Measurements from ENCODE around the gene NUDT21.

NUDT21 gene

DNA sequence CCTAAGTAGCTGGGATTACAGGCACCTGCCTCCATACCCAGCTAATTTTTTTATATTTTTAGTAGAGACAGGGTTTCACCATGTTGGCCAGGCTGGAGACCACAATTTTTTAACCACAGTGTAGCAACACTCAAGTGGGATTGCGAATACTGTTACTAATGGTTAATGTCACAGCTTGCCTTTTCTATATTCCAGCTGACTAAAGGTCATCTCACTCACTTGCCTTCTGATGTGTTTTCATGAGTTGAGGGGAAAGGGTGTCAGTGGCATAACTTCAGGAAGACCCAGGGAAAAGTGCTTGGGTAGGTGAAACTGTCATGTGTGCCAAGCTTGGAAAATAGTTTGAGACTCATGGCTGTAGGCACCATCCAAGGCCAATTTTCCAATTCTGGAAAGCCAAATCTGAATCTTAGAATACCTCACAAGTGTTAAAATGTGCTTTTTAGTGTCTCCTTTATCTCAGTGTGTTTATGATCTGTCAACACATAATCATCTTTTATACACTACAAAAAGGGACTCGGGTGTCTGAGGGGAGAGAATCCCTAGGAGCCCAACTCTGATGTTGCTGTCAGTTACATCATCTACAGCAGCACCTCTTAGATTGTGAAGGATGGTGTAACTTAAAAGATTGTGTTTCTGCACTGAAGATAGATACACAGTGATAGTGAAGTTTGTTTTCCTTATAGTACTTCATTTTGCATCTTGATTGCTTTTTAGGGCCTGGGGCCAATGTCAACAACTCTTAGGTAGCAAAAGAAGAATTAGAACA is 27.3 kb upstream of the NUDT21 start:
- H3K36me3 ChIP-seq (ENCODE audit: control insufficient read depth in 1 of 2, insufficient read depth in 2 of 2, low read length in 2 of 2): peaks cover 44 to 79% of the 10 kb centered on the region in 2 donors
- no peaks in the 10 kb centered on the region for H3K4me1 ChIP-seq (ENCODE audit: control insufficient read depth in 1 of 2, insufficient read depth in 2 of 2, low read length in 2 of 2)
- no peak overlapping the region for H3K27ac ChIP-seq (ENCODE audit: low read length)
- H3K27me3 ChIP-seq (ENCODE audit: low read depth, low read length): no peaks in the 10 kb centered on the region
- no peaks in the 10 kb centered on the region for H3K9me3 ChIP-seq (ENCODE audit: control insufficient read depth in 1 of 2, low read length in 2 of 2)
- no peak overlapping the region for H3K4me3 ChIP-seq (ENCODE audit: low read depth in 1 of 2, low read length in 2 of 2)

DNA sequence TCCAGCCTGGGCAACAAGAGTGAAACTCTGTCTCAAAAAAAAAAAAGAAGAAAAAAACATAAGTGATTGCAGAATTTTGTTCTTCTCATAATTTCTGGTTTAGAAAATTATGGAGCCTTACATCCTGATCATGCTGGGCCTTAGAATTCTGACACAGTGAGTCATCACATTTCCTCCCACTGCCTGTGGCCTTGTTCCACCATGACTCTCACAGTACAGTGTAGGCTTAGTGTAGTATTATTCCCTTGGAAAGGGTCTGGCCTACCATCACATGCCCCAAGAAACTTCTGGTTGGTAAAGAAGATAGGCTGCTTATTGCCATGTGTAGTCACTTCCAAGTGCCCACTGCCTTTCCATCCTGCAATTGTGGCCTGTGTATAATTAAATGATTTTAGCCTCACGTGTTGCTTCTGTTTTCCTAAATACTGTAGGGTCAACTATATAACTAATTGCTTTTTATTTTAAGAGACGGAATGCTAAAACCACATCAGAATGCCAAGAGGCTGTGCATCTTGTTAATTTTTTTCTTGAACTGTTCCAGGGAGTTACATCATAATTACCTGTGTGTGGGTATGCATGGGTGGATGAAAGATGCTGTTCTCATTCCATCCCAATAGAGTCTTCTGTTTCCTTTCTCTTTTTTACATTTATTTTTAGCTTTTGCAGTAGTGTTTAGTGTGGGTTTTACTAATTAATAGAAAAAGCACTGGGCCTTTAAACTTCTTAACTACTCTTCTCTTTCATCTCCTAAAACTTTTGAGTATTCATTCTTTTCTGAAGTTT is 26.2 kb upstream of the NUDT21 start:
- Histone ChIP-seq H3K4me3 (ENCODE audit: low read depth in 1 of 2, low read length in 2 of 2) (no peak overlapping the region), H3K9me3 (ENCODE audit: control insufficient read depth in 1 of 2, low read length in 2 of 2) (no peaks in the 10 kb centered on the region), H3K27me3 (ENCODE audit: low read depth, low read length) (no peaks in the 10 kb centered on the region), H3K4me1 (ENCODE audit: control insufficient read depth in 1 of 2, insufficient read depth in 2 of 2, low read length in 2 of 2) (no peaks in the 10 kb centered on the region), H3K36me3 (ENCODE audit: control insufficient read depth in 1 of 2, insufficient read depth in 2 of 2, low read length in 2 of 2) (peaks cover 40 to 80% of the 10 kb centered on the region in 2 donors), H3K27ac (ENCODE audit: low read length) (no peak overlapping the region)

DNA sequence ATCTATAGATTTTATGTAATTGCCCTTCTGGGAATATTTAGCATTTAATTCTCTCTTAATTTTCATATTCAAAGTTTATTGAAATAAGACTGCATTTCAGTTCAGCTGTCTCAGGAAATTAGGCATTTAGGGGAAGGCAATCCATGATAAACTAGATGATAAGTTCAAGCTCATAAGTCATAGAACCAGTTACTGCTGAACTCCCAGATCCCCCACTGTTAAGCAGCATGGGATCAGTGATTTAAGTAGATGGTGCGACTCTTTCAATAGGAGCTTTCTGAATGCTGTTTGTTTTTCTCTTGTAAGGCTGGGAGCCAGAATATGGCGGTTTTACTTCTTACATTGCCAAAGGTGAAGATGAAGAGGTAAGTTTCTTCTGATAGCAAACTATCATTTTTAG is 24.1 kb upstream of the NUDT21 start:
- H3K27me3 ChIP-seq (ENCODE audit: low read depth, low read length): no peaks in the 10 kb centered on the region
- no peaks in the 10 kb centered on the region for H3K9me3 ChIP-seq (ENCODE audit: control insufficient read depth in 1 of 2, low read length in 2 of 2)
- no peaks in the 10 kb centered on the region for H3K4me1 ChIP-seq (ENCODE audit: control insufficient read depth in 1 of 2, insufficient read depth in 2 of 2, low read length in 2 of 2)
- no peak overlapping the region for H3K27ac ChIP-seq (ENCODE audit: low read length)
- peaks cover 47 to 87% of the 10 kb centered on the region in 2 donors for H3K36me3 ChIP-seq (ENCODE audit: control insufficient read depth in 1 of 2, insufficient read depth in 2 of 2, low read length in 2 of 2)
- H3K4me3 ChIP-seq (ENCODE audit: low read depth in 1 of 2, low read length in 2 of 2): no peak overlapping the region

DNA sequence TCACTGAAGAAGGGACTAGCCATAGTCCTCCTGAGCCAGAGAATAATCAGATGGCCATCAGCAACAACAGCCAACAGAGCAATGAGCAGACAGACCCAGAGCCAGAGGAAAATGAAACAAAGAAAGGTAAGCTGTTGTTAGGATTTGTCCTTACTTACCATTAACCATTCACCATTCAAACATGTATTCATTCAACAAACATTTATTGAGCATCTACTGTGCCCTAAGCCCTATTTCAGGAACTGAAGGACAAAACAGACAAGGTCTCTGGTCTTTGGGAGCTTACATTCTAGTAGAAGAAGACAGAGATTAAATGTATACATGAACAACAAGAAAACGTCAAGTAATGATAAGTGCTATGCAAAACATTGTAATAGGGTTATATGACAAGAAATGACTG is 19.5 kb upstream of the NUDT21 start:
- no peak overlapping the region for H3K27ac ChIP-seq (ENCODE audit: low read length)
- peaks cover 70 to 94% of the 10 kb centered on the region in 2 donors for H3K36me3 ChIP-seq (ENCODE audit: control insufficient read depth in 1 of 2, insufficient read depth in 2 of 2, low read length in 2 of 2)

DNA sequence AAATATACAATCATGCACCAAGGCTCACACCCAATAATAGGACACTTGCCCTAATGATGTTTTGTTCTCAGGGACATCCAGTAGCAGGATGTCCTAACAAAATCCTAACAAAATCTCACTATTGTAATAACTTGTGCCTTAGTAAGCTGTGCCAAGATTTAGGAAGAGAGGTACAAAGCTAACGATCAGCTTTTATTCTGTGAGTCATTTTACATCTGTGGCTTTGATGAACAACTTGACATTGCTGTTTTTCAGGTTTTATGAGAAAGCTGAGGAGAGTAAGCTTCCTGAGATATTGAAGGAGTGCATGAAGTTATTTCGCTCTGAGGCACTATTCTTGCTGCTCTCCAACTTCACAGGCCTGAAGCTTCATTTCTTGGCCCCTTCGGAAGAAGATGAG is 19.1 kb upstream of the NUDT21 start:
- no peaks in the 10 kb centered on the region for H3K4me1 ChIP-seq (ENCODE audit: control insufficient read depth in 1 of 2, insufficient read depth in 2 of 2, low read length in 2 of 2)
- H3K9me3 ChIP-seq (ENCODE audit: control insufficient read depth in 1 of 2, low read length in 2 of 2): no peaks in the 10 kb centered on the region
- no peaks in the 10 kb centered on the region for H3K27me3 ChIP-seq (ENCODE audit: low read depth, low read length)
- H3K4me3 ChIP-seq (ENCODE audit: low read depth in 1 of 2, low read length in 2 of 2): no peak overlapping the region
- no peak overlapping the region for H3K27ac ChIP-seq (ENCODE audit: low read length)
- peaks cover 70 to 93% of the 10 kb centered on the region in 2 donors for H3K36me3 ChIP-seq (ENCODE audit: control insufficient read depth in 1 of 2, insufficient read depth in 2 of 2, low read length in 2 of 2)

More for the DNA sequence above, 19.5 kb upstream of the NUDT21 start:
- H3K27me3 ChIP-seq (ENCODE audit: low read depth, low read length): no peaks in the 10 kb centered on the region
- no peaks in the 10 kb centered on the region for H3K4me1 ChIP-seq (ENCODE audit: control insufficient read depth in 1 of 2, insufficient read depth in 2 of 2, low read length in 2 of 2)
- H3K9me3 ChIP-seq (ENCODE audit: control insufficient read depth in 1 of 2, low read length in 2 of 2): no peaks in the 10 kb centered on the region
- H3K4me3 ChIP-seq (ENCODE audit: low read depth in 1 of 2, low read length in 2 of 2): no peak overlapping the region

DNA sequence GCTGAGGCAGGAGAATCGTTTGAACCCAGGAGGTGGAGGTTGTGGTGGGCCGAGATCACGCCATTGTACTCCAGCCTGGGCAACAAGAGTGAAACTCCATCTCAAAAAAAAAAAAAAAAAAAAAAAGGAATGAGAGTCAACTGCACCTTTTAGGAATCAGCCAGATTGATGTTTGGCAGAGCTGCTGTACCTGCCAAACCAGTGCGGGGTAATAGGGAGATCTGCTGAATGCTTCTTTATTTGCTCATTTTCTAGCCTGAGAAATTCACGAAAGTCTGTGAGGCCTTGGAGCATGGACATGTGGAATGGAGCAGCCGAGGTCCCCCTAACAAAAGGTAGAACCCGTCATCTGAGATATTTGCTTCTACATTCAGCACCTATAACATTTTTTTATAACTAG is 18.6 kb upstream of the NUDT21 start:
- Histone ChIP-seq H3K4me3 (ENCODE audit: low read depth in 1 of 2, low read length in 2 of 2) (no peak overlapping the region), H3K27ac (ENCODE audit: low read length) (no peak overlapping the region), H3K4me1 (ENCODE audit: control insufficient read depth in 1 of 2, insufficient read depth in 2 of 2, low read length in 2 of 2) (no peaks in the 10 kb centered on the region), H3K27me3 (ENCODE audit: low read depth, low read length) (no peaks in the 10 kb centered on the region), H3K36me3 (ENCODE audit: control insufficient read depth in 1 of 2, insufficient read depth in 2 of 2, low read length in 2 of 2) (peaks cover 65 to 90% of the 10 kb centered on the region in 2 donors), H3K9me3 (ENCODE audit: control insufficient read depth in 1 of 2, low read length in 2 of 2) (no peaks in the 10 kb centered on the region)

DNA sequence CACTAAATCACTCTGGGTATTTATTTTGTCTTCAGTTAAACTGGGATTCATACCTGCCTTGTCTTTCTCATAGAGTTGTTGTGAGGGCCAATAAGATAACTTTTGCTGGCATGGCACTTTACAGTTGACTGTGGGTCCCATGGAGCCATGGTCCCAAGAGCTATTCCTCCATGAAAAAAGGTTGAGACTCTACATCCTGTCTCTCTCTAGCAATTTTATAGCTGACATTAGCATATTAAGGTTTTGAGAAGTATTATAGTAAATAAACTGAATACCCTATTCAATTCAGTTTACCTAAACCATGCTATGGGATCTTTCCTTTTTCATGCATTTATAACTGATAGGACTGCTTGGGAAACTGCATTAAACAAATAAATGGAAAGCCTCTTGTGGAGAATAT is 17.7 kb upstream of the NUDT21 start:
- H3K9me3 ChIP-seq (ENCODE audit: control insufficient read depth in 1 of 2, low read length in 2 of 2): no peaks in the 10 kb centered on the region
- H3K27me3 ChIP-seq (ENCODE audit: low read depth, low read length): no peaks in the 10 kb centered on the region
- H3K4me3 ChIP-seq (ENCODE audit: low read depth in 1 of 2, low read length in 2 of 2): no peak overlapping the region
- H3K4me1 ChIP-seq (ENCODE audit: control insufficient read depth in 1 of 2, insufficient read depth in 2 of 2, low read length in 2 of 2): no peaks in the 10 kb centered on the region
- H3K27ac ChIP-seq (ENCODE audit: low read length): no peak overlapping the region
- peaks cover 70 to 93% of the 10 kb centered on the region in 2 donors for H3K36me3 ChIP-seq (ENCODE audit: control insufficient read depth in 1 of 2, insufficient read depth in 2 of 2, low read length in 2 of 2)

DNA sequence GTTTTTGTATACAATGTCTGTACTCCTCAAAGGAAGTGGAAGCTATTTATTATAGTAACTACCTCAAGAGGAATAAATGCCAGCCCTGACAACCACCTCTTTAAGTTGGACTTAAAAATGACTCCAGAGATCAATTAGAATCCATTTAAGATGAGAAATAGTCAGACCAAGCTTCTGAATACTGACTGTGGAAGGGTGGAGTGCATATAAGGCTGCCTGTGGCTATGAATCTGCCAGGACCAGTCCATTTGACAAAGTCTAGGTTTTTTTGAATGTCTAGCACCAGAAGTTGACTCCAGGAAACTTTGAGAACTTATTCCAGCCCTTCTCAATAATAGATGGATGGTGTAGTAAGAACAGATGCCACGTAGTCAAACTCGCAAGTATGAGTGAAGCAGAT is 15.2 kb upstream of the NUDT21 start:
- Histone ChIP-seq H3K4me1 (ENCODE audit: control insufficient read depth in 1 of 2, insufficient read depth in 2 of 2, low read length in 2 of 2) (no peaks in the 10 kb centered on the region), H3K9me3 (ENCODE audit: control insufficient read depth in 1 of 2, low read length in 2 of 2) (no peaks in the 10 kb centered on the region), H3K27me3 (ENCODE audit: low read depth, low read length) (no peaks in the 10 kb centered on the region), H3K27ac (ENCODE audit: low read length) (no peak overlapping the region), H3K36me3 (ENCODE audit: control insufficient read depth in 1 of 2, insufficient read depth in 2 of 2, low read length in 2 of 2) (peaks cover 70 to 82% of the 10 kb centered on the region in 2 donors), H3K4me3 (ENCODE audit: low read depth in 1 of 2, low read length in 2 of 2) (no peak overlapping the region)

DNA sequence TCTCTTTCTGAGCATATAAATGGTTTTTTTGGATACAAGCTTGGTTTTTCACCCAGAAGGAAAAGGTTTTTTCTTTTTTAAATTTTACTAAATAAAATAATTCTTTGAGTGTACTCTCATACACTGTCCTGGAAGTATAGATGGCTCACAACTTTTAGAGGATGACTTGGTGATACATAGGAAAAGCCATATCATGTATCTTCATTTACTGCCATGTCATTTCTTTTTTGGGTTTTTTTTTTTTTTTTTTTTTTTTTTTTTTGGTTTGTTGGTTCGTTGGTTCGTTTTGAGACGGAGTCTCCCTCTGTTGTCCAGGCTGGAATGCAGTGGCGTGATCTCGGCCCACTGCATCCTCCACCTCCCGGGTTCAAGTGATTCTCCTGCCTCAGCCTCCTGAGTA is 12.0 kb upstream of the NUDT21 start:
- no peaks in the 10 kb centered on the region for H3K9me3 ChIP-seq (ENCODE audit: control insufficient read depth in 1 of 2, low read length in 2 of 2)
- H3K4me1 ChIP-seq (ENCODE audit: control insufficient read depth in 1 of 2, insufficient read depth in 2 of 2, low read length in 2 of 2): no peaks in the 10 kb centered on the region

DNA sequence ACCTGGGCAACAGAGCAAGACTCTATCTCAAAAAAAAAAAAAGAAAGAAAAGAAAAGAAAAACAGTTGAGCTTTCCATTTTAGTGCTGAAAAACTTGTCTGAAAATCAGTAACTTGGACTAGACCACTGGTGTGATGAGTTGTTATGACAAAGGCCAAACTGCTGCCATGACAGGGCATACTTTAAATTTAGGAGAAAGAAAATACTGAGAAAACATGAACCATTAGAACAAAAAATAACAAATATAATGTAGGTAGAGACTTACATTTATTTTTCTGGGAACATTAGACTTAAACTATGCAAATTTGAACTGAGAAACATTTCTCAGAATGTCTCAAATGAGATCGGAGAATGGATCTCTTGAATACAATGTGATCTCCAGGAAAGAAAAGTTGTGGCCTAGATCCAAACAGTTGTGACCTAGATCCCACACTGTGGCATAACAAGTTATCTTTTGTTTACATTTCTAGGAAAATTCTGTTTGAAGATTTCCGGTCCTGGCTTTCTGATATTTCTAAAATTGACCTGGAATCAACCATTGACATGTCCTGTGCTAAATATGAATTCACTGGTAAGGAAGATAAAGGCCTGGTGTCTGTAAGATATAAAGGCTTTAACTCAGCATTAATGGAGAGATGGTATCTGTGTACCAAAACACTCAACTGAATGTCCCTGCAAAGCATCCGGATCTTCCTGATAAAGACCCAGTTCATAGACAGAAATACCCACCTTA is 11.1 kb upstream of the NUDT21 start:
- no peaks in the 10 kb centered on the region for H3K9me3 ChIP-seq (ENCODE audit: control insufficient read depth in 1 of 2, low read length in 2 of 2)
- H3K36me3 ChIP-seq (ENCODE audit: control insufficient read depth in 1 of 2, insufficient read depth in 2 of 2, low read length in 2 of 2): peaks cover 52 to 65% of the 10 kb centered on the region in 2 donors
- H3K27me3 ChIP-seq (ENCODE audit: low read depth, low read length): no peaks in the 10 kb centered on the region
- no peak overlapping the region for H3K4me3 ChIP-seq (ENCODE audit: low read depth in 1 of 2, low read length in 2 of 2)
- no peaks in the 10 kb centered on the region for H3K4me1 ChIP-seq (ENCODE audit: control insufficient read depth in 1 of 2, insufficient read depth in 2 of 2, low read length in 2 of 2)
- H3K27ac ChIP-seq (ENCODE audit: low read length): no peak overlapping the region

More for the DNA sequence above, 12.0 kb upstream of the NUDT21 start:
- Histone ChIP-seq H3K27ac (ENCODE audit: low read length) (no peak overlapping the region), H3K27me3 (ENCODE audit: low read depth, low read length) (no peaks in the 10 kb centered on the region), H3K36me3 (ENCODE audit: control insufficient read depth in 1 of 2, insufficient read depth in 2 of 2, low read length in 2 of 2) (peaks cover 56 to 69% of the 10 kb centered on the region in 2 donors), H3K4me3 (ENCODE audit: low read depth in 1 of 2, low read length in 2 of 2) (no peak overlapping the region)

DNA sequence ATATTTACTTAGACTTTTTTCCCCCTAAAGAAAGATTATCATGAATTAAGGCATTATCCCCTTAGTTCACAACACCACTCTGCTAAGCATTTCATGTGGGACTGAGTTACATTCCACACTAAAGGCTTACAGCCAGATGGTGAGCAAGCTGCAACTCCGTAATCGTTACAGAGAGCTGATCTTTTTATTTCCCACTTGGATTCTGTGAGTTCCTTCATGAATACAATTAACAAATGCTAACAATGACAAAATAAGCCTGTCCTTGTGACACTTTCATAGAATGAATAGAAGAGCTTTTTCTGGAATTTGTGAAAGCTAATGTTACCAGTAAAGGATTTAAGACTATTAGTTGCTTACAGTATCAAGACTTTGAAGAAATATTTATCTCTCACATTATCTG is 9.0 kb upstream of the NUDT21 start:
- Histone ChIP-seq H3K36me3 (ENCODE audit: control insufficient read depth in 1 of 2, insufficient read depth in 2 of 2, low read length in 2 of 2) (peaks cover 49 to 66% of the 10 kb centered on the region in 2 donors), H3K27ac (ENCODE audit: low read length) (no peak overlapping the region), H3K27me3 (ENCODE audit: low read depth, low read length) (no peaks in the 10 kb centered on the region), H3K4me1 (ENCODE audit: control insufficient read depth in 1 of 2, insufficient read depth in 2 of 2, low read length in 2 of 2) (no peaks in the 10 kb centered on the region), H3K4me3 (ENCODE audit: low read depth in 1 of 2, low read length in 2 of 2) (no peak overlapping the region), H3K9me3 (ENCODE audit: control insufficient read depth in 1 of 2, low read length in 2 of 2) (no peaks in the 10 kb centered on the region)

All from muscle layer of duodenum (tissue), 2 donors.